Left lung (tissue), 10 donors: ENCODE results near the gene CIITA. TPM values are rescaled to one million over a fixed set of nuclear protein-coding genes. Genes with fewer than 3 reads are reported as not detected.

Source experiments
- ATAC-seq: fragments of 200-7000 bp; cut with Tn5 transposase; one replicate; pipeline ENCODE4 v1.9.1; 2020; ENCODE audit warnings: moderate library complexity
- DNase-seq, 4 donors: peaks; one replicate each; pipeline ENCODE4 v3.0.0-alpha.2; 2013 to 2020
- H3K27ac ChIP-seq, 2 donors: fragments of 200-600 bp; sonication (generic) in 1 of 2; one replicate each; pipeline versions ENCODE4 v1.5.0 to v1.8.0; 2020 to 2021
- H3K27me3 ChIP-seq, 2 donors: fragments of 200-600 bp; sonication (generic) in 1 of 2; one replicate each; pipeline versions ENCODE4 v1.5.0 to v1.8.0; 2020 to 2021
- H3K36me3 ChIP-seq, 2 donors: fragments of 200-600 bp; sonication (generic) in 1 of 2; one replicate each; pipeline versions ENCODE4 v1.5.0 to v1.8.0; 2020 to 2021
- H3K4me1 ChIP-seq, 2 donors: fragments of 200-600 bp; one replicate each; pipeline ENCODE4 v1.8.0; 2021
- H3K4me3 ChIP-seq, 2 donors: fragments of 200-600 bp; sonication (generic) in 1 of 2; one replicate each; pipeline versions ENCODE4 v1.5.0 to v1.8.0; 2020 to 2021; ENCODE audit warnings: mild to moderate bottlenecking in 1 of 2
- H3K9me3 ChIP-seq, 2 donors: fragments of 200-600 bp; sonication (generic) in 1 of 2; one replicate each; pipeline versions ENCODE4 v1.5.0 to v1.8.0; 2020 to 2021
- intact Hi-C, 2 donors: fragments of 100-400 bp; cut with DNase I; formaldehyde crosslinking; loops; one replicate each; pipeline versions ENCODE4 v1.11.2 to v1.14.2; 2022
- polyA plus RNA-seq, 6 donors: library from polyadenylated mRNA; unstranded; fragments of 120-200 nt; gene quantifications; one replicate each; pipeline ENCODE4 v1.2.1, GENCODE V29; 2013; ENCODE audit not compliant: insufficient read length in 6 of 6
- total RNA-seq, 2 donors: library from RNA; stranded (reverse); fragmentation: NEBNext Ultra II Directional; extraction: Animal tissue kit (Norgen Biotek cat#: 25700); gene quantifications; one replicate each; pipeline ENCODE4 v1.2.1, GENCODE V29; 2021
- TF ChIP-seq, protein P1 (sequence below), 2 donors: fragments of 200-600 bp; sonication (generic) in 1 of 2; IDR thresholded peaks; one replicate each; pipeline versions ENCODE4 v1.5.0 to v1.8.0; 2021; ENCODE audit warnings: antibody characterized with exemption in 2 of 2
- donor health status: DM: no; HTN: yes; CAD: no.
- donor health status: DM: no; HTN: no; CAD: no.

CIITA gene
- total and polyA plus RNA-seq, 8 donors: 2.6 to 49.0 (median 5.8) TPM

- intact Hi-C loops: no loop called here
- peak; percentile 13 for ATAC-seq
- H3K27ac ChIP-seq: peak overlapping the region in 1 of 2 donors; percentile 64
These were observed 8.2 kb downstream of the CIITA start for GRCh38 chr16:10885246-10885645.

DNA sequence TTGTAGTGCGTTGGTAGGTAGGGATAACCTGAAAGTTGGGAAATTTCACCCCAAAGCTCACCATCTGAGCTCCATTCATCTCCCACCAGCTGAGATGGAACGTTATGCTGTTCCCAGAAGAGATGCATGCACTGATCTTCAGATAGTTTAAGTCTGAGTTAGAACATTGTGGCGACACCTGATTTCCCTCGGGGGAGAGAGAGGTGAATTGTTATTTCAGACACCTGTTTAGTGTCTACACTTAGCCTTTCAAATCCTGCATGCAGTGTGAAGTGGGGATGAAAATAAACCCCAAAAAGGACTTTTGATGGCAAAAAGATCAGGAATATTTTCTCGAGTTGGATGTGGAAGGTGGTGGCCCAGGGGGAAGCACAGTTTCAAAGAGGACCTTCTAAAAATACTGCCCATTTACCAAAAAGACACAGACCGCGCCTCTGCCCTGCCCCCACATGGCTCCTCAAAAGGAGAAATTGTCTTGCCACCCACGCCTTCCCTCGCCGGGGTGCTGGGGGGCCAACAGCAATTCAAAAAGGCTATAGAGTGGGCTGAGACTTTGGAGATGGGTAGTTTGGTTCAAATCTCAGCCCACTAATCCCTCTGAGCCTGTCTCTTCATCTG is 11.4 kb downstream of the CIITA start:
- intact Hi-C loops: no loop called here

More at GRCh38 chr16:10885246-10885645, 8.2 kb downstream of the CIITA start:
- Histone ChIP-seq H3K4me1 (peaks cover 11 to 95% of the 10 kb centered on the region in 2 donors), H3K27me3 (no peaks in the 10 kb centered on the region), H3K36me3 (peaks cover 0 to 5% of the 10 kb centered on the region in 2 donors), H3K4me3 (no peak overlapping the region), H3K9me3 (no peaks in the 10 kb centered on the region)
- peak in 1 of 4 donors; percentile 53 for DNase-seq
- TF ChIP-seq, protein P1, sequence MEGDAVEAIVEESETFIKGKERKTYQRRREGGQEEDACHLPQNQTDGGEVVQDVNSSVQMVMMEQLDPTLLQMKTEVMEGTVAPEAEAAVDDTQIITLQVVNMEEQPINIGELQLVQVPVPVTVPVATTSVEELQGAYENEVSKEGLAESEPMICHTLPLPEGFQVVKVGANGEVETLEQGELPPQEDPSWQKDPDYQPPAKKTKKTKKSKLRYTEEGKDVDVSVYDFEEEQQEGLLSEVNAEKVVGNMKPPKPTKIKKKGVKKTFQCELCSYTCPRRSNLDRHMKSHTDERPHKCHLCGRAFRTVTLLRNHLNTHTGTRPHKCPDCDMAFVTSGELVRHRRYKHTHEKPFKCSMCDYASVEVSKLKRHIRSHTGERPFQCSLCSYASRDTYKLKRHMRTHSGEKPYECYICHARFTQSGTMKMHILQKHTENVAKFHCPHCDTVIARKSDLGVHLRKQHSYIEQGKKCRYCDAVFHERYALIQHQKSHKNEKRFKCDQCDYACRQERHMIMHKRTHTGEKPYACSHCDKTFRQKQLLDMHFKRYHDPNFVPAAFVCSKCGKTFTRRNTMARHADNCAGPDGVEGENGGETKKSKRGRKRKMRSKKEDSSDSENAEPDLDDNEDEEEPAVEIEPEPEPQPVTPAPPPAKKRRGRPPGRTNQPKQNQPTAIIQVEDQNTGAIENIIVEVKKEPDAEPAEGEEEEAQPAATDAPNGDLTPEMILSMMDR (IDR thresholded peaks at IDR 0.05): no peak

GRCh38 chr16:10889855-10890254 is 12.9 kb downstream of the CIITA start:
- DNase-seq (no peak), ATAC-seq (no peak)
- H3K36me3 ChIP-seq: no peaks in the 10 kb centered on the region
- peaks cover under 1 to 71% of the 10 kb centered on the region in 2 donors for H3K4me1 ChIP-seq
- H3K27ac ChIP-seq: peak overlapping the region in 1 of 2 donors; percentile 23
- no peak overlapping the region for H3K4me3 ChIP-seq
- no peaks in the 10 kb centered on the region for H3K9me3 ChIP-seq
- TF ChIP-seq, protein P1 (IDR thresholded peaks at IDR 0.05): no peak
- H3K27me3 ChIP-seq: no peaks in the 10 kb centered on the region
- intact Hi-C loops: no loop called here

More for the DNA sequence above, 11.4 kb downstream of the CIITA start:
- no peaks in the 10 kb centered on the region for H3K36me3 ChIP-seq
- no peak for ATAC-seq
- H3K27me3 ChIP-seq: no peaks in the 10 kb centered on the region
- H3K27ac ChIP-seq: peak overlapping the region in 1 of 2 donors; percentile 64
- peak in 1 of 4 donors; percentile 62 for DNase-seq
- TF ChIP-seq, protein P1 (IDR thresholded peaks at IDR 0.05): no peak
- peaks cover 2 to 84% of the 10 kb centered on the region in 2 donors for H3K4me1 ChIP-seq
- H3K9me3 ChIP-seq: no peaks in the 10 kb centered on the region
- no peak overlapping the region for H3K4me3 ChIP-seq

DNA sequence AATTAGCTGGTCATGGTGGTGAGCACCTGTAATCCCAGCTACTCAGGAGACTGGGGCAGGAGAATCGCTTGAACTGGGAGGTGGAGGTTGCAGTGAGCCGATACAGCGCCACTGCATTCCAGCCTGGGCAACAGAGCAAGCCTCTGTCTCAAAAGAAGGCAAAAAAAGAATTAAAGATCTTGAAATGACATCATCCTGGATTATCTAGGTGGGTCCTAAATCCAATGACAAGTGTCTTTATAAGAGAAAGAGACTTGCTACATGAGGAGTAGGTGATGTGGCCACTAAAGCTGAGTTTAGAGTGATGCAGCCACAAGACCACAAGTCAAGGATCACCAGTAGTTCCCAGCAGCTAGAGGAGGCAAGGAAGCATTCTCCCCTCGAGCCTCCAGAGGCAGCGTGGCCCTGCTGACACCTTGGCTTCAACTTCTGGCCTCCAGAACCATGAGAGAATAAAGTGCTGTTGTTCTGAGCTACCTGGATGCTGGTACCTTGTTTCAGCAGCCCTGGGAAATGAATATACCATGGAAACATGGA is 15.8 kb downstream of the CIITA start:
- H3K27ac ChIP-seq: no peak overlapping the region
- intact Hi-C loops: no loop called here

More for the DNA sequence above, 15.8 kb downstream of the CIITA start:
- Histone ChIP-seq H3K4me3 (no peak overlapping the region), H3K36me3 (peaks cover 0 to 22% of the 10 kb centered on the region in 2 donors), H3K27me3 (no peaks in the 10 kb centered on the region), H3K9me3 (no peaks in the 10 kb centered on the region), H3K4me1 (peaks cover 3 to 55% of the 10 kb centered on the region in 2 donors)
- ATAC-seq (no peak), DNase-seq (no peak)
- TF ChIP-seq, protein P1 (IDR thresholded peaks at IDR 0.05): no peak
